Adrenal gland (tissue), 5 donors: ENCODE results near the gene SNX2.

Experiments used
- POLR2A ChIP-seq, 2 donors: fragments of 450-650 bp; IDR thresholded peaks; one replicate each; pipeline ENCODE4 v1.6.1; 2017; ENCODE audit warnings: antibody characterized with exemption in 2 of 2, mild to moderate bottlenecking in 2 of 2, moderate library complexity in 1 of 2
- TF ChIP-seq, protein P1 (sequence below), 6 experiments: fragments of 450-650 bp in 4 of 6; fragments of 200-600 bp in 2 of 6; sonication (generic) in 1 of 6; IDR thresholded peaks; 1 replicate in 5 of 6; 2 replicates in 1 of 6; pipeline versions ENCODE4 v1.5.1 to v1.8.0; 2016 to 2021; ENCODE audit warnings: antibody characterized with exemption in 6 of 6, mild to moderate bottlenecking in 2 of 6, moderate library complexity in 1 of 6
- donor health status: DM: no; HTN: no; CAD: no.

DNA sequence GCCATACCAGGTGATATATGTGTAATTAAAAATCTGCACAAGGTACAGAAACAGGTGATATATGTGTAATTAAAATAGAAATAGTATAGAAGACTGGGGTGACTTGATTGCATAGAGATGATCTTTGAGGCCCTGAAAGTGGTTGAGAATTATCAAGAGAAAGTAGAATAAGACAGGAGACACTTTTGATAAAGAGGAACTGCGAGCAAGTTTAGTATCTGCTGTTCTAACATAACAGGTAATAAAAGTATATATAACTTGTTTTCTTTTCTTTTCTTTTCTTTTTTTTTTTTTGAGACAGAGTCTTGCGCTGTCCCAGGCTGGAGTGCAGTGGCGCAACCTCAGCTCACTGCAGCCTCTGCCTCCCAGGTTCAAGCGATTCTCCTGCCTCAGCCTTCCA is 5.4 kb downstream of the SNX2 start:
- TF ChIP-seq, protein P1, sequence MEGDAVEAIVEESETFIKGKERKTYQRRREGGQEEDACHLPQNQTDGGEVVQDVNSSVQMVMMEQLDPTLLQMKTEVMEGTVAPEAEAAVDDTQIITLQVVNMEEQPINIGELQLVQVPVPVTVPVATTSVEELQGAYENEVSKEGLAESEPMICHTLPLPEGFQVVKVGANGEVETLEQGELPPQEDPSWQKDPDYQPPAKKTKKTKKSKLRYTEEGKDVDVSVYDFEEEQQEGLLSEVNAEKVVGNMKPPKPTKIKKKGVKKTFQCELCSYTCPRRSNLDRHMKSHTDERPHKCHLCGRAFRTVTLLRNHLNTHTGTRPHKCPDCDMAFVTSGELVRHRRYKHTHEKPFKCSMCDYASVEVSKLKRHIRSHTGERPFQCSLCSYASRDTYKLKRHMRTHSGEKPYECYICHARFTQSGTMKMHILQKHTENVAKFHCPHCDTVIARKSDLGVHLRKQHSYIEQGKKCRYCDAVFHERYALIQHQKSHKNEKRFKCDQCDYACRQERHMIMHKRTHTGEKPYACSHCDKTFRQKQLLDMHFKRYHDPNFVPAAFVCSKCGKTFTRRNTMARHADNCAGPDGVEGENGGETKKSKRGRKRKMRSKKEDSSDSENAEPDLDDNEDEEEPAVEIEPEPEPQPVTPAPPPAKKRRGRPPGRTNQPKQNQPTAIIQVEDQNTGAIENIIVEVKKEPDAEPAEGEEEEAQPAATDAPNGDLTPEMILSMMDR (IDR thresholded peaks at IDR 0.05): no peak
- TF ChIP-seq POLR2A (IDR thresholded peaks at IDR 0.05): no peak
